WERI-Rb-1 (cell line): ENCODE data around the gene ULK4.
"Not testable (repeated sequence)": the region's sequence is repeated elsewhere in the genome, so short reads cannot be mapped to it uniquely, and the experiment has no call there.

Source experiments
- DNase-seq: peaks from one replicate; pipeline ENCODE4 v3.0.0-alpha.2; 2020
- H3K27ac ChIP-seq: fragments of 250-450 bp; sonication (Bioruptor Pico); 2 replicates; pipeline ENCODE4 v1.5.1; 2020; ENCODE audit warnings: mild to moderate bottlenecking, moderate library complexity
- H3K27me3 ChIP-seq: fragments of 250-450 bp; sonication (Bioruptor Pico); 2 replicates; pipeline ENCODE4 v1.5.1; 2021; ENCODE audit warnings: mild to moderate bottlenecking, low read depth, moderate library complexity; ENCODE audit not compliant: insufficient read depth, severe bottlenecking
- H3K36me3 ChIP-seq: fragments of 250-450 bp; sonication (Bioruptor Pico); 2 replicates; pipeline ENCODE4 v1.5.1; 2020; ENCODE audit warnings: mild to moderate bottlenecking, moderate library complexity
- H3K4me3 ChIP-seq: 2 replicates; pipeline ENCODE4 v1.5.1; 2011; ENCODE audit warnings: low read depth, mild to moderate bottlenecking, control low read depth, low read length
- H3K9me3 ChIP-seq: fragments of 250-450 bp; sonication (Bioruptor Pico); 2 replicates; pipeline ENCODE4 v1.5.1; 2021; ENCODE audit warnings: mild to moderate bottlenecking, moderate library complexity; ENCODE audit not compliant: severe bottlenecking
- TF ChIP-seq, protein P1 (sequence below): IDR thresholded peaks from 2 replicates; pipeline ENCODE4 v1.5.1; 2011; ENCODE audit warnings: low read depth, mild to moderate bottlenecking, control low read depth, inconsistent platforms, low read length

ULK4 gene

DNA sequence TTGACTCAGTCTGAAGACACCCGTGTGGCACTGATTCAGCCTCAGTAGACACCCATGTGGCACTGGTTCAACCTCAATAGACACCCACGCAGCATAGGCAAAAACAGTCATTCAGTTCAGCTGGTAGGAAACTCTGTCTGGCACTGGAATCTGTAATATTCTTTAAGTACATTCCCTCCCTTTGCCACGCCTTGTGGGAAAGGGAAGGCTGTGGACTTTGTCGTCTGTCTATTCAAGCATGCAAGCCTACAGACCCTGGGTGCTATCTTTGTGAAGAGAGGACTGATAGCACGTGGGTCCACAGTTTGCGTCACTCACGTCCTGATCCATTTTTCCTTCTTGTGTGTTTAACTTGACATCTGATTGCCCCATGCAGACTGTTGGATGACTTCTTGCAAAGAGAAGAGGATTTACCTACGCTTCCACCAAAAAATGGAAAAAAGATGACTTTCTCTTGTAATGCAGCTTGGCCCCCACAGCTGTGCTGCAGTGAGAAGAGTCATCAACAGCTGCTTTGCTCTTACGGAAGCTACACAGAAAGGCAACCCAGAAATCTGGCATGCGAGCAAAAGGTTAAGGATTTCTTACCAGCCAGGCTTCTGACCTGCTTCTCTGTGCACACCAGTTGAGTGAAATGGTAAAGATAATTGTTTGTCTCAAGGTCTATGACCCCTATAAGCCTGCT is 278.1 kb downstream of the ULK4 start:
- no peak overlapping the region for H3K27ac ChIP-seq
- H3K9me3 ChIP-seq: no peaks in the 10 kb centered on the region
- no peaks in the 10 kb centered on the region for H3K27me3 ChIP-seq
- TF ChIP-seq, protein P1, sequence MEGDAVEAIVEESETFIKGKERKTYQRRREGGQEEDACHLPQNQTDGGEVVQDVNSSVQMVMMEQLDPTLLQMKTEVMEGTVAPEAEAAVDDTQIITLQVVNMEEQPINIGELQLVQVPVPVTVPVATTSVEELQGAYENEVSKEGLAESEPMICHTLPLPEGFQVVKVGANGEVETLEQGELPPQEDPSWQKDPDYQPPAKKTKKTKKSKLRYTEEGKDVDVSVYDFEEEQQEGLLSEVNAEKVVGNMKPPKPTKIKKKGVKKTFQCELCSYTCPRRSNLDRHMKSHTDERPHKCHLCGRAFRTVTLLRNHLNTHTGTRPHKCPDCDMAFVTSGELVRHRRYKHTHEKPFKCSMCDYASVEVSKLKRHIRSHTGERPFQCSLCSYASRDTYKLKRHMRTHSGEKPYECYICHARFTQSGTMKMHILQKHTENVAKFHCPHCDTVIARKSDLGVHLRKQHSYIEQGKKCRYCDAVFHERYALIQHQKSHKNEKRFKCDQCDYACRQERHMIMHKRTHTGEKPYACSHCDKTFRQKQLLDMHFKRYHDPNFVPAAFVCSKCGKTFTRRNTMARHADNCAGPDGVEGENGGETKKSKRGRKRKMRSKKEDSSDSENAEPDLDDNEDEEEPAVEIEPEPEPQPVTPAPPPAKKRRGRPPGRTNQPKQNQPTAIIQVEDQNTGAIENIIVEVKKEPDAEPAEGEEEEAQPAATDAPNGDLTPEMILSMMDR: no peak
- H3K36me3 ChIP-seq: no peaks in the 10 kb centered on the region
- H3K4me3 ChIP-seq: no peak overlapping the region
- no peak for DNase-seq

DNA sequence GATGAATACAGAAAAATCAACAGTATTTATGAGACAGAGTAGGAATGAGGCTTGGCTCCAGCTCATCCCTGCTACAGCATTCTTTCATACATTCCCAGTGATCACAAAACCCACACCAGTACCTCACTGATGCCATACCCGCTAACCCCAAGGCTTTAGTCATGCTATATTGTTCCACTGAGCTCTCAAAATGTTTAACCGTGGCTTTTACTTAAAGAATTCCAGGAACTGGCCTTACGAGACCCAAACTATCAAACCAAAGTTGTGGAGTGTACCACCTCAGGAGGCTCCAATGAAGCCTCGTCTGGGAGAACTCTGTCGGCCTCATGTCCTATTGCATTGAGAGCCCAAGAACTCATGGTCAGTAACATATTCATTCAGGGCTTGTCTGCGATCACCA is 278.9 kb downstream of the ULK4 start:
- no peaks in the 10 kb centered on the region for H3K9me3 ChIP-seq
- no peak for DNase-seq
- no peak overlapping the region for H3K27ac ChIP-seq
- H3K4me3 ChIP-seq: no peak overlapping the region
- no peaks in the 10 kb centered on the region for H3K36me3 ChIP-seq
- H3K27me3 ChIP-seq: no peaks in the 10 kb centered on the region
- TF ChIP-seq, protein P1: no peak

DNA sequence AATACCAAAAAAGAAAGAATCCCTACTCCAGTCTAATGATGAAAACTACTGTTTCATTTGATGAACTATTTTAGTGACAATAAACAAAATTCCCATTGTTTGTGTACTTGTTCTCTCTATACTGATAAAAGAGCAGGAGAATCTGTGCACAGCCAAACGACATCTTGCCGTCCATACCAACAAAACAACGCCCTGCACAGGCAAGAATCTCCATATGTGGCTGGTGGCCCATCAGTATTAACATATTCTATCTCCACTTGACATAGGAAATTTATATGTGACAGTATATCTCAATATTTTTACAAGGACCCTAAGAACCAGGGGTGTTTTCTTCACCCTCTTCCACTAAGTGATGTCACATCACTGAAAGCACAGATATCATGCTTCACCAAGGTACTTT is 279.5 kb downstream of the ULK4 start:
- H3K36me3 ChIP-seq: no peaks in the 10 kb centered on the region
- DNase-seq: no peak
- TF ChIP-seq, protein P1: no peak
- H3K4me3 ChIP-seq: no peak overlapping the region
- no peaks in the 10 kb centered on the region for H3K9me3 ChIP-seq
- H3K27me3 ChIP-seq: no peaks in the 10 kb centered on the region
- H3K27ac ChIP-seq: no peak overlapping the region

DNA sequence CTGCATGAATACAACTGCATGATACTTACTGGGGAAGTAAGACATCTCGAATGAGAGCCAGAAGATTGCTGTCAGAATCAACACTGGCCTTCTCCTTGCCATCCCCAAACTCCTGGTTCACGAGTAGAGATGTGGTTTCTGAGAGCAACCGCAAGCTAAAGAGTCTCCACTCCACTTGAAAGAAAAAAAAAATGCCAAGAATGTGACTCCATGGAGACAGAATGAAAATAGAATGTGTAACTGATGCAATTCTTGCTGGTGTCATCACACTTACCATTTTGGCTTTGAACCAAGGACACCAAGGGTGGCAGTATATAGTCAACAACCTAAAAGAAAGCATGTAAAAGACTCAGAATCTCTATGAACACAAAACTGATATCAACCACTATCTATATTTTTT is 280.4 kb downstream of the ULK4 start:
- TF ChIP-seq, protein P1: no peak
- Histone ChIP-seq H3K9me3 (no peaks in the 10 kb centered on the region), H3K4me3 (no peak overlapping the region), H3K27me3 (no peaks in the 10 kb centered on the region), H3K27ac (no peak overlapping the region), H3K36me3 (no peaks in the 10 kb centered on the region)
- no peak for DNase-seq

DNA sequence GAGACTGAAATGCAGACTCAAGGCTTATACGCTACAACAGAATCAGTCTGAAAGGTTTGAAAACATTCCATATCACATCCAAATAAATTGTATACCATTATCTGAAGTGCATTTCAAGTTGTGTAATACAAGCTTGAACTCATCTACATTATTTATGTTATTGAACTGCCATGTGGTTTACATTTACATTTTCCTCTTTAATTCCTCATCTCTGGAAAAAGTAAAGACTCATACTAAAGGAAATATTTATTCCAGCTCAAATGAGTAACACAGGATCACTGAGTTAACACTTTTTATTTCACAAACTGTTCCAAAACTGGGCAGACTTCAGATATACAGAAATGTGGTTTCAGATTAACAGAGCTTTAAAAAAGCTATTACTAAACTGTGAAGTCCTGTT is 282.5 kb downstream of the ULK4 start:
- H3K9me3 ChIP-seq: no peaks in the 10 kb centered on the region
- no peaks in the 10 kb centered on the region for H3K27me3 ChIP-seq
- TF ChIP-seq, protein P1: no peak
- no peak overlapping the region for H3K4me3 ChIP-seq
- H3K27ac ChIP-seq: no peak overlapping the region
- no peaks in the 10 kb centered on the region for H3K36me3 ChIP-seq
- no peak for DNase-seq

DNA sequence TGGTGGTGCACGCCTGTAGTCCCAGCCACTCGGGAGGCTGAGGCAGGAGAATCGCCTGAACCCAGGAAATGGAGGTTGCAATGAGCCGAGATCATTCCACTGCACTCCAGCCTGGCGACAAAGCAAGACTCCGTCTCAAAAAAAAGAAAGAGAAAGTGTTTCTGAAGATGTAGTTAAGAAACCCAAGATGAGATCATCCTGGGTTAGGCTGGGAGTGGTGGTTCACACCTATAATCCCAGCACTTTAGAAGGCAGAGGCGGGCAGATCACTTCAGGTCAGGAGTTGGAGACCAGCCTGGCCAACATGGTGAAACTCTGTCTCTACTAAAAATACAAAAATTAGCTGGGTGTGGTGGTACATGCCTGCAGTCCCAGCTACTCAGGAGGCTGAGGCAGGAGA is 286.8 kb downstream of the ULK4 start:
- H3K36me3 ChIP-seq, DNase-seq, H3K4me3 ChIP-seq, H3K27me3 ChIP-seq, H3K9me3 ChIP-seq, H3K27ac ChIP-seq: not testable (repeated sequence)
